Middle frontal gyrus (tissue), 1 donor: ENCODE measurements around the gene CSPG4.
A peak's percentile ranks its signal among the peaks of the same experiment; 100 is the strongest.
"Not testable (repeated sequence)": the region's sequence is repeated elsewhere in the genome, so short reads cannot be mapped to it uniquely, and the experiment has no call there.

Experiments used
- DNase-seq: peaks from one replicate; pipeline ENCODE4 v3.0.0-alpha.2; 2015; ENCODE audit warnings: low spot score; ENCODE audit errors: extremely low spot score

Gene CSPG4

DNA sequence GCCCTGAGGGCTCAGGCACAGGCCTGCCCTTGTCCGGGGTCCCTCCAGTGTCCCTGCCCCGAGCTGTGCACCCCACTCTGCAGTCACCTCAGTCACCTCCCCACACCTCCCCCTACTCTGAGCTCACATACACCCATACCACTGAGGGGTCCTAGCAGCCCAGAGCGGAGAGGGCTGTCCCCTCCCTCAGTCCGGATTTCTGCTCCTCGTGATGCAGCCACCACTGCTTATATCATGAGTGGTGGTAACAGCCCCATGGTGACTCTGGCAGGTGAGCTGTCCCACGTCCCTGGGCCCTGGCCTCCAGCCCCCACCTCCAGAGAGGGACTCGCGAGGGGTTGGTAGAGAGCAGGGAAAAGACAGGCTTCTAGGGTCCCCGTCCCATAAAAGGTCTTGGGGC is 8.0 kb downstream of the CSPG4 start:
- DNase-seq: no peak

- DNase-seq: no peak
Measured at GRCh38 chr15:75704263-75704615, 8.4 kb downstream of the CSPG4 start.

GRCh38 chr15:75703440-75704262 is 9.0 kb downstream of the CSPG4 start:
- not testable (repeated sequence) for DNase-seq

DNA sequence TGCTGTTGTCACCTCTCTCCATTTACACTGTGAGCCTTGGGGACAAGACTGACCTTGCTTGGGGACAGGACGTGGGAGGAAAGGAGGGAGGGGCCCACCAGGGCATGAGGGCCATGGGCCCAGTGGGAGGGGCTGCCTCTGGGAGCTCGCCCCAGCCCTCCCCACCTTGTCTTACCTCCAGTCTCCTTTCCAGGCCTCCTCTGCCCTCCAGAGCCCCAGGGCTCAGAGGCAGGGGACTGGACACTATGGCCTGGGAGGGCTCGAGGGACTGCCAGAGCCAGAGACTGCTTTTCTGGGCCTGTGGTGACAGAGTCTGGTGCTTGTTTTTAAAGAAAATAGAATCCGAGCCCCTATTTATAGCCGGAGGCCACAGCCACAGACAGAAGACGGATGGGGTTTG is 10.2 kb downstream of the CSPG4 start:
- DNase-seq: no peak

GRCh38 chr15:75701071-75702003 is 11.3 kb downstream of the CSPG4 start:
- not testable (repeated sequence) for DNase-seq

DNA sequence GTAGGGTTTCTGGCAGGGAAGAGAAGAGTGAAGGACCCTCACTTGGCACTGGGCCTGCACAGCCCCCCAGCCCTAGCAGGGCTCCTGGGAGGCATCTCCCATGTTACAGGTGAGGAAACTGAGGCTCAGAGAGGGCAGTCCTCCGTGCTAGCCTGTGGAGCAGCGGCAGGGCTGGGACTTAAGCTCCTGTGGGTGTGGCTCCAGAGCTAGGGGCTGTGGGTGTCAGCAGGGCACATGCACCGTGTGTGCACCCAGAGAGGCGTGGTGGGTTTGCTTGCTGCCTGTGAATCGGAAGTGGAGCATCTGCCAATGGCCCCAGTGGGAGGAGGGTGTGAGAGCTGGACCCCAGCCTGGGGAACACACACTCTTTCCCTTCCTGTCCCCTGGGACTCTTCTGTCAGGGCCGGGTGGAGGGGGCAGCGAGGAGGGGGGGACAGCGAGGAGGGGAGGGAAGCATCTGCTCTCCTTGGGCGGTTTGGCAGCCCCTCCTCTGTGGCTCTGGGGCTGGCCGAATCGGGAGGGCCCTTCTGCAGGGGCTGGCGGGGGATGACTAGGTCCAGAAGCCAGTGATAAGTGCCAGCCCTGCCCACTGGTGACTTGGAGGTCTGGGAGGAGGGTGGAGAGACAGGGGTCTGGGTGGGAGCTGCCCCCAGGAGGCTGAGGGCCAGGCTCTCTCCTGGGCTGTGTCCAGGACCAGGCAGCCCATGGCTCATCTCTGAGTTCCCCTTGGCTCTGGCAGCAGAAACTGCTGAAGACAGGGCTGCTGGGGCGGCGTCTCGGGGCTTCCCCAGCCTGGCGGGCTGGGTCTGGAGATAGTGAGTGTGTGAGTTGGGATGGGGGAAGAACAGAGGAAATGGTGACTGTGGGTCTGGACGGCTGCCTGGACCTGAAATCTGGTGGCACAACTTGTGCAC is 12.4 kb downstream of the CSPG4 start:
- DNase-seq: not testable (repeated sequence)

DNA sequence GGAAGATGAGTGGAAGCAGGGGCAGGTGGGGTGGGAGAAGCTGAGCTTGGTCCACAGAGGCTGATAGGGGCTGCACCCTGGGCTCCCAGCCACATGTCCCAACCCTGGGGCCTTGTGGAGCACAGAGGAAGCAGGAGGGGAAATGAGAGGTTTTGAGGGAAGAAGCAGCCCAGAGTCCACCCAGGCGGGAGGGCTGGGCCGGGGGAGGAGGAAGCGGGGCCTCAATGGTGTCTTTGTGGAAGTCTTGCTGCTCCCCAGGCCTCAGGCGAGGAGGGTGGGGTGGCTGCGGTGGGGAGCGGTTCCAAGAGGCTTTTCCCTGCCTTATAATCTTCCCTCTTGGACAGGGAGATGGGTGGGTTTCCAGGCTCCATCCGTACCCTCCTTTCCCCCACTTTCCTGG is 13.1 kb downstream of the CSPG4 start:
- not testable (repeated sequence) for DNase-seq

DNA sequence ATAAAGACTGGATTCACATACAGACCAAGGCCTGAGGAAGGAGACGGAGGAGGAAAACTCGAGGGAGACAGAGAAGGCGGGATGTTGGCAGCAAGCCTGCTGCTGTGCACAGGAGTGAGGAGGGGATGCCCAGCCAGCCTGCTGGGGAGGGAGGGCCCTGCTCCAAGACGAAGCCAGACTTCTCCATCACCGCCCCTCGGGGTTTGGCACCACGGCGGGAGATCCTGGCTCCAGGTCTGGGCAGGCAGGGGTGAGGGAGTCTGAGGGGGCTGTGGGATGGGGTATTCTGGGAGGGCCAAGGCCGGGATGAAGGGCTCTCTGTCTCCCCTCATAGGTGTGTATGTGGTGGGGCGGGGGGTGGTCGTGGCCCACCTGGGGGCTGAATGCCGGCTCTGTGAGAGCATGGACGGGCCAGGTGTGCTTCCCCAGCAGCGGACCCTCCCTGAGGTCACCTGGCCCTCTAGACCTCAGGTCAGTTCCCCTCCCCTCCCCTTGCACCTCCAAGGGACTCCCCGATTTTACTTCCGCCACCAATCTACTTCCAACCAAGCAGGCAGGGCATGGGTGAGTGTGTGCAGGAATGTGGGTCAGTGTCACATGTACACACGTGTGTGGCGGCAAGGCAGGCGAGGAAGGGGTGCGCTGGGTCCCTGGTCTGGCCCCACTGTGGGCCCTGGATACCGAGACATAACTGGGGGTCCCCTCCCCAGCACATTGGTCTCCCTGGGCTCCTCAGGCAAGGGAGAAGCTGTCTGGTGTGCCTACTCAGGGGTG is 14.5 kb downstream of the CSPG4 start:
- not testable (repeated sequence) for DNase-seq

DNA sequence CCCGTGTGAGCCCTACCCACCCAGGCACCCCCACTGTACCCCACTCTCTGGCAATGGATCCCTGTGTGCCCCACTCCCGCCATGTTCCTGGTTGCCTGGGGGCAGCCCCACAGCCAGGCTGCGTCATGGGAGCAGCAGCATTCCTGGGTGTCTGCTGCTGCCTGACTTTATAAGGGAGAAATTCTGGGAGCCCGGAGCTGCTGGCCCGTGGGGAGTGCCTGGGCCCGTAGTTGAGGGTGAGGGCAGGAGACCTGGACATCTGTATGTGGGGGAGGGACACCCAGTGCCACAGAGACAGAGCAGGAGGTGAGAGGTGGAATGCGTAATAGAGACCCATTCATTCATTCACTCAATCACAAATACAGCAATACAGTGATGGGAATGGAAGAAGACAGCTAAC is 15.1 kb downstream of the CSPG4 start:
- DNase-seq: no peak

DNA sequence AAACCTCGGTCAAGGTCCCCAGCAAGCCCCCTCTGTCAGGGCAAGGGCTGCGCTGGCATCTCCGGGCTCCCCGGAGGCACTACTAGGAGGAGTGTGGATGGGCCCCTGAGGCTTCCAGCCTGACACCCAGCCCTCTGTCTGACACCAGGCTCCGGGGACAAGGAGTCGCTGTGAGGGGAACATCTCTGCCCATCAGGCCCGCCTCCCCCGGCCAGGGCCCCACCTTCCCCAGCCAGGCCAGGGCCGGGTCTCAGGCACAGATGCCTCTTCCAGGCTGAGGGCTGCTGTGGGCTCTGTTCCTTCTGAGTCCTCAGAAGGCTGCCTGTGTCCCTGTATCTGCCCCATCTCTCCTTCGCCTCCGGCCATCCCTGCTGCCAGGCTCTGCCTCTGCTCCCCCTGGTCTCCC is 15.8 kb downstream of the CSPG4 start:
- DNase-seq: no peak

- DNase-seq: no peak
Measured at GRCh38 chr15:75696311-75696720, 16.3 kb downstream of the CSPG4 start.

DNA sequence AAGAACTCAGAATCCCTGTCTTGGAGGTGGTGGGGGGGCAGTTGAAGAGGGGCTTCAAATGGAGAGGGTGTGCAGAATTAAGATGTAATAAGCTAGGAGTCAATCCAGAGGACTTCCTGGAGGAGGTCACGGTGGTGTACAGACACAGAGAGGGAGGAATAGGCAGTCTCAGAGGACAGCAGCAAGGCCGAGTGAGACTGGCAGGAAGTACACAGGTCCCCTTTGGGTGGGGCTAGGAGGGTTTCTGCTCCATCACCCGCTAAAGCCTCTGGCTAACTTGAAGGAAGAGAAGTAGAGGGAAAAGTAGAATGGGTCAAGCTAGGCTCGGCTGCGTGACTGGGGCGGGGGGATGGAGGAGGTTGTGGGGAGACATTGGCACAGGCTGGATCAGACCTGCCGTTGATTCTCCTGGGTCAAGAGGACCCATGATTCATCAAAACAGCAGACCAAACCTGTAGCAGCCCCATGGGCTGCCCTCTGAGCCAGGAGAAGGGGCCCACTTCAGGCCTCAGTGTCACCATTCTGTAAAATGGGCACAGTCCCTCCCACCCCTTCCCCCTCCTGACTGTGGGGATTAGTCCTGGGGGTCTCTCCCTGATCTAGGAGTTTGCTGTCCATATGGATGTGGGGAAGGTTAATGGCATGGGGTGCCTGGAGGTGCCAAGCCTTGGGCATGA is 16.9 kb downstream of the CSPG4 start:
- DNase-seq: no peak

DNA sequence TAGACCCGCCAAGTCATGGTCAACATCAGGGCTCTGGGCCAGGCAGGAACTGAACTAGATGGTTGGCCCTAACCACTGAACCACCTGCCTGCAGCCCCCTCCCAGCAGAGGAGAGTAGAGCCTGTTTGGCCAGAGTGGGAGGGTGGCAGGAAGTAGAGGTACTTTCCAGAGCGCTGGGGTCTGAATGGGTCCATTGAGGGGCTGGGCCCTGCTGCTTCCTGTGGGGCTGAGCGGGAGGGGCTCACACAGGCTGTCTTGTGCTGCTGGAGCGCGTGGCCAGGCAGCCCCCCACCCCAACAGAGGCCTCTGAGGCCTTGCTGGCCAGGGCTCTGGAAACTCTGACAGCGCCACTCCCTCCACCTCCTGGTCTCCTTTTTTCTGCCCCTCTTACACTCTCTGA is 17.4 kb downstream of the CSPG4 start:
- no peak for DNase-seq

DNA sequence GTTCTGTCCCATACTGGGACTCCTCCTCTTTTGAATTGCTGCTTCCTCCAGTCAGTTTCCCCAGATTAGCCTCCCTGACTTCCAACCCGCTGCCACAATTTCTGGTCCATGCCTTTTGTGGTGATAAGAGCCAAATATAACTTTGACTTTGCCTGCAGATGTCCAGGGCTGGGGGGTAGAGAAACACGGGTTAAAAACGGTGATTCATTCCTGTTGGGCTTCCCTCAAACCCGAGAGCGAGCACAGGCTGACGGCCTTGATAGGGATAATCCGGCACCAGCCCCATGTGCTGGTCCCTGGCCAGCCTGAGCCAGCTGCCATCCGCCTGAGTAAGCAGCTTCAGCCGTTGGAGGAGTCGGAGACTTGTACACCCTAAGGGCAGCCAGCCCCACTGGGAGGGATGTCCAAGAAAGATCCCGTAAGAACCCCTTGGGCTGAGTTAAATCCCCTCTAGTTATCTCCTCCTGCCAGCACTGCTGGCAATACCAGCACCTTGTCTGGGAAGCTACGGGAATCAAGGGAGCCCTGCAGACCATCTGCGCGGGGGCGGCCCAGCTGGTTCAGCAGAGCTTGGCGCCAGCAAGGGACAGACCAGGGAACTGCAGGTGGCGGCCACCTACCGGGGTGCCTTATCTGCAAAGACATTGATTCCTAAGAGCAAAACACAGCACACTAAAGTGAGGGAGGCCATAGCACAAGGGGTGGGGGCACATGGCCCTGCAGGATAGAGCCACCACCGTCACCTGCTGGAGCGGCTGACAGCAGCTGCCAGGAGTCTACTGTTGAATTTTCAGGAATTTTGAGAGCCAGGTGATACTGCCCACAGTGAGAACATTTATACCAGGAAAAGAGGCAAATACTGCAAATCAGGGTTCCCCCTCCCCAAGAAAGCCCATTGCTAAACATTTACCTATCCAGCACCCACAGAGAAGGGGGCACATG is 18.1 kb downstream of the CSPG4 start:
- DNase-seq: peak; percentile 31

- DNase-seq: no peak
Measured at GRCh38 chr15:75693501-75694240, 19.0 kb downstream of the CSPG4 start.

- DNase-seq: not testable (repeated sequence)
Measured at GRCh38 chr15:75693028-75693427, 19.6 kb downstream of the CSPG4 start.

- DNase-seq: not testable (repeated sequence)
Measured at GRCh38 chr15:75692311-75692710, 20.3 kb downstream of the CSPG4 start.

GRCh38 chr15:75689429-75689828 is 23.2 kb downstream of the CSPG4 start:
- DNase-seq: not testable (repeated sequence)
